Measurements from ENCODE around the gene FANK1.
"Not testable (repeated sequence)": the region's sequence is repeated elsewhere in the genome, so short reads cannot be mapped to it uniquely, and the experiment has no call there.

Gene FANK1

DNA sequence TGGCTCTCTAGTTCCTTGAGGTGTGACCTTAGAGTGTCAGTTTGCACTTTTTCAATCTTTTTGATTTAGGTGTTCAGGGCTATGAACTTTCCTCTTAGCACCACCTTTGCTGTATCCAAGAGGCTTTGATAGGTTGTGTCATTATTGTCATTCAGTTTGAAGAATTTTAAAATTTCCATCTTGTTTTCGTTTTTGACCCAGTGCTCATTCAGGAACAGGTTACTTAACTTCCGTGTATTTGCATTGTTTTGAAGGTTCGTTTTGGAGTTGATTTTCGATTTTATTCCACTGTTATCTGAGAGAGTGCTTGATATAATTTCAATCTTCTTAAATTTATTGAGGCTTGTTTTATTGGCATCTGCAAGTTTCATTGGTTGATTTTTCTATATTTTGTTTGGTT, 37.3 kb downstream of the FANK1 start:
- DNase-seq = no peak

DNA sequence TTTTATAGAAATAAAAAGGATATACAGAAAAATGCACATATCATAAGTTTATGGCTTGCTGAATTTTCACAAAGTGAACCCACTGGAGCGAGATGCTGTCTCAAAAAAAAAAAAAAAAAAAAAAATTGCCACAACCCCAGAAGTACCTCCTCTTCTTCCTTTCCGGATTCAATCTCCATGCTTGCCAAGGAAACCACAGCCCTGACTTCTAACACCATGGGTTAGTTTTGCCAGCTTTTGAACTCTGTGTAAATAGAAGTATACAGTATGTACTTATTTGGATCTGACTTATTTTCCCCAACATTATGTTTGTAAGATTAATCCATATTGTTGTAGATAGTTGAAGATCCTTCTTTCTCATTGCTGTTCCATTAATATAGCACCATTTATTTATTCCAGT, 40.0 kb downstream of the FANK1 start:
- DNase-seq = no peak

DNA sequence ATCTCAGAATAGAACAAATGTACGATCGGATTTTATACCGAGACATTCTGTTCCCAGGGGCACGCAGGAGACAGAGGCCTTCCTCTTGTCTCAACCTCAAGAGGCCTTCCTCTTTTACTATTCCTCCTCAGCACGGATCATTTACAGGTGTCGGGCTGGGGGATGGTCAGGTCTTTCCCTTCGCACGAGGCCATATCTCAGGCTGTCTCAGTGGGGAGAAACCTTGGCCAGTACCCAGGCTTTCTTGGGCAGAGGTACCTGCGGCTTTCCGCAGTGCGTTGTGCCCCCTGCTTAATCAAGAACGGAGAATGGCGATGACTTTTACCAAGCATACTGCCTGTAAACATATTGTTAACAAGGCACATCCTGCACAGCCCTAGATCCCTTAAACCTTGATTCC, 44.2 kb downstream of the FANK1 start:
- DNase-seq = no peak

DNA sequence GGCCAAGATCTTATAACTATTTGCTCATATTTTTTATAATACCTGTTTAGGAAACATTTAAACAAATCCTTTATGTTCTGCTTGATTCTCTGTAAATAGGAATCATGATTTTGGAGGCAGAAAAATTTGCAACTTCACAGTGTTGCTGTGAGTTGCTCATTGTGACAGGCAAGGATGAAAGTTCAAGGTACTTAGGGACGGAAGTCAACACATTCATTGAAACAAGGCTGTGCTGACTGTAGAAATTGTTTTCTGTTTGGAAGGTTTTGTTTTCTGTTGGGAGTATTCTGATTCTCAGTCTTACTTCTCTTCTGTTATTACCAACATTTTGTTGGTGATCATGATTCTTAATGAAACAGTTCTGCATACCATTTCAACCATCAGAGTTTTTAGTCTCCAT, 54.9 kb downstream of the FANK1 start:
- no peak for DNase-seq

DNA sequence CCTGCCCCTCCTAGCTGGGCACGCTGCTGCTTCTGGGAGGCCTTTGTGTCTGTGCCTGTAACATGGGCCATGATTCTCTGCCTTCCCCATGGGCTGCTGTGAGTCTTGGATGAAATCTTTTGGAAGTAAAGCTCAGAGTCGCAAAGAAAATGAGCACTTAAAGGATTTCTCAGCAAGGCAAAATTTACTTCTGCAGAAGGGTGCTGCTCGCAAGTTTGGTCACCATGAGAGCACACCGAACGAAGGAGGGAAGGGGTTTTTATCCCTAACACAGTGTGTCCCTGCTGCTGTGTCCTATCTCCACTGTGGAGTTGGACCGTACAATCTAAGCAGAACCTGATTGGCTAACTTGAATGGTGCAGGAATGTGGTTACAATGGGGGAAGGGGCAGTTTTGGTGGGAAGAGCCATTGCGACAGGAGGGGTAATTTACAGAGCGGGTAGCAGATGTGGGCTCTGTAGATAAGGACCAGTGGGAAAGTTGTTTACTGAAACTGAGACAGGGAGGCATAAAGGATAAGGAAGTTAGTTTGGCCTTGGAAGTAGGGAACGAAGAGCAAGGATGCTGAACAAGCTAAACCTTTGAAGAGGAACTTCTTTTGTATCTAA, 57.5 kb downstream of the FANK1 start:
- no peak for DNase-seq

DNA sequence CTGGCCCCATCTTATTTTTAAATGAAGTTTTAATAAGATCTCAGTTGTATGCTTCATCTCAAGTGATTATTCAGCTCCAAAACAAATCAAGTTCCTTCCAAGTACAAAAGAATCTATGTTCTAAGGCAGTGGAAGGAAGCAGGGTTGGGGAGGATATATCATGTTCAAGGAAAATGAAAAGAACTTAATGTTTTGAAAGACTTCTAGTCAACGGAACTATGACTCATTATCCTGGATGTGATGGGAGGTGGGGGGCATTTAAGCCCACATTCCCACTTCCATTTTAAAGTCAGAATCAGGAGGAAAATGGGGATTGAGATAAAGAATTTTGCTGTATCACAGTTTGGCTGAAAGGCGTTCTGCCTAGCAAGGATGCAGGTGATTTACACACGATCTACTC, 59.4 kb downstream of the FANK1 start:
- DNase-seq = no peak

DNA sequence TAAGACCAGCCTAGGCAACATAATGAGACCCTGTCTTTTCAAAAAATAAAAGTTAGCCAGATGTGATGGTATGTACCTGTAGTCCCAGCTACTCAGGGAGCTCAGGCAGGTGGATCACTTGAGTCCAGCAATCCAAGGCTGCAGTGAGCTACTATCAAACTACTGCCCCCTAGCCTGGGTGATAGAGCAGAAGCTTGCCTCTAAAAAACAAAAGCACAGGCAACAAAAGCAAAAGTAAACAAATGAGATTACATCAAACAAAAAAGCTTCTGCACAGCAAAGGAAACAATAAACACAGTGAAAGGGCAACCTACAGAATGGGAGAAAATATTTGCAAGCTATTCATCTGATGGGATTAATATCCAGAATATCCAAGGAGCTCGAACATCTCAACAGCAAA, 65.4 kb downstream of the FANK1 start:
- no peak for DNase-seq

DNA sequence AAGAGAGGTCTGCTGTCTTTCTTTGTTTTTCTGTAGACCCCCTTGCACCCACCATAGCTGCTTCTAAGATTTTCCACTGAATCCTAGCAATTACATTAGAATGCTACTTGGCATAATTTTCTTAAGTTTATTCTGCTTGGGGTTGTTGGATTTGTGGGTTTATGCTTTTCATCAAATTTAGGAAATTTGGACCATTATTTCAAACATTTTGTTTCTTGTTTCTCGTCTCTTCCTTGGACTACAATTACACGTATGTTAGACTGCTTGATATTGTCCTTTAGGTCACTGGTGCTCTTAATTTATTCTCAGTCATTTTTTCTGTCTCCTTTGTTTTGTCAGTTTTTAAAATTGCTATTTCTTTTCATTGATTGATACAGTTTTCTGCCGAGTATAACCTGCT, 65.8 kb downstream of the FANK1 start:
- no peak for DNase-seq

DNA sequence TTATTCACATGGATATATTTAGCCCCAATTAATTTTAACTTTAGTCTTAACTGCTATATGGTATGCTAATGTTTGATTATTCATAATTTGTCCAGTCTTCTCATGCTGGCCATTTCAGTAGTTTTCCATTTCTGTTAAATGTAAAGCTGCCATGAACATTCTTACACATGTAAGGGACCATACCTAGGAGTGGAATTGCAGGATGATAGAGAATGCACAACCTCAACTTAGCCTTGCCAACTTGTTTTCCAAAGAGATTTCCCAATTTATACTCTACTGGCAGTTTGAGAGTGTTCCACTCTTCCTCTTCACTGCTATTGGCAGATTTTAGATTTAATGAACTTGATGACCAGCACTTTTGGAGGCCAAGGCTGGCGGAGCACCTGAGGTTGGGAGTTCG, 68.2 kb downstream of the FANK1 start:
- no peak for DNase-seq

DNA sequence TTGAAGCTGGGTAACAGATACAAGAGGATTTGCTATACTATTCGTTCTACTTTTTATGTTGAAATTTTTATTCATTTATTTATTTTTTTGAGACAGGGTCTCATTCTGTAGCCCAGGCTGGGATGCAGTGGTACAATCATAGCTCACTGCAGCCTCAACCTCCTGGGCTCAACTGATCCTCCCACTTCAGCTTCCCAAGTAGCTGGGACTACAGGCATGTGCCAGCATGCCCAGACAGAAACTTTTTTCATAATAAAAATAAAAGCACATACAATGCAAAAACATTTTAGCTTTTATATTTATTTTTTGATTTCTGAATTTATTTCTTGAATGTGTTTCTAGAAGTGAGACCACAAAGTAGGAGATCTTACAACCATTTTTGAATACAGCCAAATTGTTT, 71.2 kb downstream of the FANK1 start:
- no peak for DNase-seq

DNA sequence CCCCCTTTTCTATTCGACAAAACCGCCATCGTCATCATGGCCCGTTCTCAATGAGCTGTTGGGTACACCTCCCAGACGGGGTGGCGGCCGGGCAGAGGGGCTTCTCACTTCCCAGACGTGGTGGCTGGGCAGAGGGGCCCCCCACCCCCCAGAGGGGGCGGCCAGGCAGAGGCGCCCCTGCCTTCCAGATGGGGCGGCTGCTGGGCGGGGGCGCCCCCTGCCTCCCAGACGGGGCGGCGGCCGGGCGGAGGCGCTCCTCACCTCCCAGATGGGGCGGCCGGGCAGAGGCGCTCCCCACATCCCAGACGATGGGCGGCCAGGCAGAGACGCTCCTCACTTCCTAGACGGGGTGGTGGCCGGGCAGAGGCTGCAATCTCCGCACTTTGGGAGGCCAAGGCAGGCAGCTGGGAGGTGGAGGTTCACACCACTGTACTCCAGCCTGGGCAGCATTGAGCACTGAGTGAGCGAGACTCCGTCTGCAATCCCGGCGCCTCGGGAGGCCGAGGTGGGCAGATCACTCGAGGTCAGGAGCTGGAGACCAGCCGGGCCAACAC, 73.8 kb downstream of the FANK1 start:
- DNase-seq = not testable (repeated sequence)

DNA sequence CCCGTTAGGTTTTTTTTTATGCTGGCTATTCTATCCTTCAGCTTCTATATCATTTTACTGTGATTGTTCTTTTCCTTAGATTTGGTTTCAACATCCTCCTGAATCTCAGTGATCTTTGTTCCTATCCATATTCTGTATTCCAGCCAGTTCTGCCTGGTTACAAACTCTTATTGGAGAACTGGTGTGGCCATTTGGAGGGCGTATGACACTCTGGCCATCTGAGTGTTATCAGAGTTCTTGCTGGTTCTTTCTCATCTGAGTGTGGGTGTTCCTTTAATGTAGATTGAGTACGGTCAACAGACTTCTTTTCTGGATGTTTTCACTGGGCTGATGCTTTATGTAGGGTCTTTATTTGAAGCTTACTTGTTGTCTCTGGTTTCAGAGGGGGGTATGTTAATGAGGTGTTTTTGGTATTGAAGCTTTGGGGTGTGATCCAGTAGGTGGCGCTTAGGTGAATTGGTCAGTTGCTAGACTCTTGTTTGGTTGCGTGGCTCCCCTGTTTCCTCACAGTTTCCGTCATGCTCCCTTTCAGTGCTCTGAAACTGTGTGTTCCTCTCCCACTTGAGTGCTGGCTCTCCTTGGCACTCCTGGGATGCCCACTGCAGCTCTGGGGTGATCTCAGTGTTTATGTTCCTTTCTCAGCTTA, 80.7 kb downstream of the FANK1 start:
- no peak for DNase-seq

DNA sequence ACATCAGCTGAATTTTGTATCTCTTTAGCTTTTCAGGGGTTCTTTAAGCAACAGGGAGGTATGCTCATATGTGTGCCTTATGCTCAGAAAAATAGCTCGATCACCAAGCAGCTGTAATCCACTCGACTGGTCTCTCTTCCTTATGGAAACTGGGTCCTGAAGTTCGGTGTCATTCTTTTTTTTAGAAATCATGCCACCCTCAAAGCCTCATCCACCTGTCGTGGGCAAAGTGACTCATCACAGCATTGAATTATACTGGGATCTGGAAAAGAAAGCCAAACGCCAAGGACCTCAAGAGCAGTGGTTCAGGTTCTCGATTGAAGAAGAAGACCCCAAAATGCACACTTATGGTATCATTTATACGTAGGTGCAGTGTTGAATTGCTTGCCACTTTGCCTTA, 83.6 kb downstream of the FANK1 start:
- no peak for DNase-seq

DNA sequence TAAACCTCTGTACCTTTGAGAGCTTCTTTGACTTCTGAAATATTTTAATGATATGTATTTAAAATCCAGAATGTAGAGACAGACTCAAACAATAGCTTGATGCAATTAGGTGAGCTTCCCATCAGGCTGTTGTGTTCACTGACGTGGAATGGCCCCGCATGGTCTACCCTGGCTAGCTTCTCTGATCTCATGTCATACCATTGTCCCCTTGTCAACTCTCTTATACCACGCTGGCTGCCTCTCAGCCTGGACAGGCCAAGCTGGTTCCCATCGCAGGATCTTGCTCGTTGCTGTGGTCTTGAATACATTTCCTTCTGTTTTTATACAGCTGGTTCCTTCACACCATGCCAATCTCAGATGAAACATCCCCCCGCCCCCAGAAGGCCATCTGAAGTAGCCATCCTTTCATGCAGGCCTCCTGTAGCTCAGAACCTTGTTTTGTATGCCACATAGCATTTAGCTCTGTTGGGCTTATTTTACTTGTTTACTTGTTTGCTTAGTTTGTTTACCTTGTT, 84.2 kb downstream of the FANK1 start:
- no peak for DNase-seq

DNA sequence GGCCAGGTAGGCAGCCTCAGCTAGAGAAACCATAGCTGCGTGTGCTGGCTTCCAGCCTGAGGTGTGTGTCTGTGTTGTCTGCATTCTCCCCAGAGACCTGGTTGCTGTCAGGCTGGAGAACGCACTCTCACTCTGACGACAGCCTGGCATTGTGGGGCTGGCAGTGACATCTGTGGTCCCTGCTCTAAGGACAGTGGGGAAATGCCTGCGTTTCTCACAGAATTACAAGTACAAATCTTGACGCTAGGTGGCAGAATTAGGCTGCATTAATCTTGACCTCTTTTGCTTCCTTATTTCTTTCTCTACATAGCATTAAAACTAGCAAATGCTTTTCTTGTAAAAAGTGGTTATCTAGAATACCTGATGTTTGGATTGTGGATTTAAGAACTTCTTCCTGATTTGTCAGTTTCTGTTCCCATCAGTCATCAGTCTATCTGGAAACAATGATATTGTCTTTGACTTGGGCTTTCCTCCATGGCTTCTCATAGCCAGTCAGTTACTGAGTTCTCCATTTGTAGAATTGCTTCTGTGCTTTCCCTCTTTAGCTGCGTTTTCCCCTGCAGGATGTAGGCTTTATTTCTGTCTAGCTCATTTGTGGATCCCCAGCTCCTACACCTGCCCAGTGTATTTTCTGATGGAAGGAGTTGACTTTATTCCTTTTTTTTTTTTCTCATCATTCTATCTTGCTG, 86.0 kb downstream of the FANK1 start:
- DNase-seq = no peak

DNA sequence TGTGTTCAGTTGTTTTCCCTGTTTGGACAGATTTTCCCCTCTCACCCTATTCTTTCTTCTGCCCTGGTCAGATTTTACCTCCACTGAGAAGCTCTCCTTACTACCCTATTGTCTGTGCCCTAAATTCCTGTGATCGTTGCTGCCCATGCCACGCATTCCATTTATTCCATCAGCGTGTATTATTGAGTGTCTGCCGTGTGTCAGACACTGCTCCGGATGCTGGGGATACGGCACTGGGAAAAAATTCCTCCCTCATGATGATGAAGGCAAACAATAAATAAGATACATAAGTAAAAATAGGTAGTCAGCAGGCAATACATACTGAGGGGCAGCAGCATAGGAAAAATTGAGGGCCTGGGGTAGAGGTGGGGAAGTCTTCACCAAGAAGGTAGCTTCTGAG, 86.8 kb downstream of the FANK1 start:
- DNase-seq = no peak

DNA sequence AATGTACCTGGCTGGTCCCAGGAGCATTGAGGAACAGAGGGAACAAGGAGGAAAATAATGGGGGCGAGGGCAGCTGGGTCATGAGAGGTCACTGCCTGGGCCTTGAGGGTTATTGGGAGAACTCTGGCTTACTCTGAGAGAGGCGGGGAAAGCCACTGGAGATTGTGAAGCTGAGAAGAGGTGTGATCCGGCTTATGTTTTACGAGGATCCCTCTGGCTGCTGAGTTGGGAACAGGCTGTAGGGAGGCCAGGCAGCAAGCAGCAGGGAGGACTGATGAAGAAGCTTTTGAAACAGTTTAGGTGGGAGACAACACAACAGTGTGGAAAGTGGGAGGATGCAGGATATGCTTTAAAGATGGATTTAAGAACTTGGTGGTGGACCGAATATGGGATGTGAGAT, 87.3 kb downstream of the FANK1 start:
- DNase-seq = no peak

DNA sequence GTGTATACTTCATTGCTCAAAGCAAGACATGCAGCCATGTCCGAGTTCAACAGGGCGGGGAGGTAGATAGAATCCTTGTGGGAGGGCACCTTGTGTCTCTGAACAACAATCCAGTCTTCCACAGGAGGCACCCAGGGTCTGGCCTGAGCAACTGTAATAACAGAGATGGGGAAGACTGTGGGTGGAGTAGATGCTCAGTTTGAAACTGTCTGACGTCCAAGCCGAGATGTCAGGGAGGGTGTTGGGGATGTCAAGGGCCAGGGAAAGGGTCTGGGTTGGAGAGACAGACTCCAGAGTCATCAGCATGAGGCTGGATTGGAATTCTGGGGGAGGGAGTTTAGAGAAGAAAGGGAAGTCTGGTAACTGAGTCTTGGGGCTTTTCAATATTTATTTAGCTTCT, 88.0 kb downstream of the FANK1 start:
- no peak for DNase-seq

DNA sequence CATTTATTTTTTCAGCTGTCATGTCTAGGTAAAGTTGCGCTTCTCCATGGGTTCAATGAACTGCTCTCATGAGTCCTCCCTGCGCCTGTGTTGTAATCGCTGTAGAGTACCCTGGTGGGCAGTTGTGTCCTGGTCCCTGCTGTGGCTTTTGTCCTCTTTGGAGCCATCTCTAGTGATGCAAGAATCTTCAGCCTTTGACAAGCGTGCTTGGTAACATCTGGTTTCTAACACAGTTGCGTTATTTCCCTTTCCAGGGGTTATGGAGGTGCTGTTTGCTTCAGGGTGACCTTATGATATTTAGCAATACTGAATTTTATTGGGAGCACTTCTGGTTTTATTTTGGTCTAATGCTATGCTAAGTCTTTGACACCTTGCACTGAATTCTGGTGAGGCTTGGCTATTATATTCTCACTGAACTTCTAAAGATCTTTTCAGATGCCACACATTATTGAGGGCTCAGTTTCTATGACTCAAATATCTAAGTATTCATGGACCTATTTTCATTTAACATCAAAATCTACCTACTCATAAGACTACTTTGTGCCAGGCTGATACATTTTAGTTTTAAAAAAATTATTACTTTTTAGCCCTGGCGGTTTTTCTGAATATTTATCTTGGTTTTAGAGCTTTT, 88.6 kb downstream of the FANK1 start:
- DNase-seq = no peak

DNA sequence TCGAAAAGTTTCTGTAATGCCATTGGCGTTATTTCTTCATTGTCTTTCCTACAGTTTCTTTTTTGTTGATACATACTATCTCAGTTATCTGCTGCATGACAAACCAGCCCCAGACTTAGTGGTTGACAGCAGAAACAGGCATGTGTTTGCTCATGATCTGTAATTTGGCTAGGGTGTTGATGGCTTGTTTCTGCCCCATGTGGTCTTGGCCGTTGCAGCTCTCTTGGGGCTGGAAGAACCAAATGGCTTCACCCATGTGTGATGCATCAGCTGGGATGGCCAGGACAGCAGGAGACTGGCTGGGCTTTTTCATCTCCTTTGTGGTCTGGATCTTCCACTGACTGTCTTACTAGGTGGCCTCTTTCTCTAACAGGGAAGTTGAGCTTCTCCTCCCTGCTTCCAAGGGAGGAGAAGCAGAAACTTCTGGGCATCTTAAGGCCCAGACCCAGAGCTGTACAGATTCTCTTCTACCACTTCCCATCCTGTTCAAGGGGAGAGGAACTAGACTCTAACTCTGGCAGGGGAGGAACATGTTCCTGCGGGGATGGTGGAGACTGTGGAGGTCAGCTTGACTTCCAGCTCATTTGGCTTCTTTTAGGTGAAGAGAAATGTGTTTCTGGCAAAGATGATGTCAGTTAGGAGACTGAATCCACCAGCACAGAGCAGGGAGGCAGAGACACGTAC, 89.3 kb downstream of the FANK1 start:
- no peak for DNase-seq

DNA sequence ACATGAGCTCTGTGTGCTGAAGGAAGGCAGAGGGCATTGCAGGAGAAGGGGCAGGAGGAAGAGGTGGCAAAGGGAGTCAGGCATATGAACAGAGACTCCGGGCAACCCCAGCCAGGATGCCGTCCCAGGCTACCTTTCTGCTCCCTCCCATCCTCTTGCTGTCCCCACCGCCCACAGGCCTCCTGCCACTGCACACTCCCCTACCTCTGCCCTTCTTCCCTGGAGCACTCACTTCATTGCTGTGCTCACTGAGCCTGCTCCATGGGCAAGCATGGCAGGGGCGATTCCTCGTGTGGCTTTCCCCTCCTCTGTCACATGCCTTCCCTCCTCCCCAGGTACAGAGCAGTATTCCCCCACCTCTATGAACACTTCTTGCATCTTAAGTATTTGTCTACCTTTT, 93.4 kb downstream of the FANK1 start:
- DNase-seq = no peak

DNA sequence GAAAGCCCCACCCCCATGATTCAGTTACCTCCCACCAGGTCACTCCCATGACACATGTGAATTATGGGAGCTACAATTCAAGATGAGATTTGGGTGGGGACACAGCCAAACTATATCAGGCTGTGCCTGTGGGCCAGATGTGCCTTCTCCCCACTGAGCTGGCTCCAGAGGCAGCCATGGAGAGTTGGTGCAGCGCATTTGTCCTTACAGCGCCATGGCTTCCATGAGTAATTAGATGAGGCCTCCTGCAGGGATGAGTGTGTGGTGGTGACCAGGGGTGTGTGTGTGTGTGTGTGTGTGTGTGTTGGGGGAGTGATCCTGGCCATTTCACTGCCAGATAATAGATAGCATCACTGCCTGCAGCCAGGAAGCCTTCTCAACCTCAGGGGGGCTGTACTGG, 94.6 kb downstream of the FANK1 start:
- no peak for DNase-seq

DNA sequence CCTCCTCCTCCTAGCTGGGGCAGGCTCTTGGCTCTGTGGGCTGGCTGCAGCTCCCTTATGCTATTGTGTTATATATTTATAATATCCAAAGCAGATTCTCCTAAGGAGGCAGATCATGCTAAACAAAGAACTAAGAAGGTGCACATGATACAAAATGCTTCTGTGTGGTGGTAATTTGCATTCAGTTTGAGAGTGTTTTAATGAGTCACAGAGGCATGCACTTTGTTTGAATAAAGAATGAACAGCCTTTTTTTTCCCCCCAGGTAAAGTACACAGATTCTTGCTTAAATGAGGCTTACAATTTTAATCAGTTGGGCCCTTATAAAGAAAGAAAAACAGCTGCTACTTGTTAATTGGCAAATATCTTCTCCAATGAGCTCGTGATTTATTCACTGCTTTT, 95.0 kb downstream of the FANK1 start:
- DNase-seq = no peak

All from activated CD4-positive, CD25-positive, alpha-beta regulatory T cell treated with anti-CD3 and anti-CD28 coated beads, Interleukin-2, amount 50 U/mL, for 72 hours (primary cell).